ENCODE measurements around the gene GATB. TPM values are rescaled to one million over a fixed set of nuclear protein-coding genes. Genes with fewer than 3 reads are reported as not detected.

The GATB gene, protein sequence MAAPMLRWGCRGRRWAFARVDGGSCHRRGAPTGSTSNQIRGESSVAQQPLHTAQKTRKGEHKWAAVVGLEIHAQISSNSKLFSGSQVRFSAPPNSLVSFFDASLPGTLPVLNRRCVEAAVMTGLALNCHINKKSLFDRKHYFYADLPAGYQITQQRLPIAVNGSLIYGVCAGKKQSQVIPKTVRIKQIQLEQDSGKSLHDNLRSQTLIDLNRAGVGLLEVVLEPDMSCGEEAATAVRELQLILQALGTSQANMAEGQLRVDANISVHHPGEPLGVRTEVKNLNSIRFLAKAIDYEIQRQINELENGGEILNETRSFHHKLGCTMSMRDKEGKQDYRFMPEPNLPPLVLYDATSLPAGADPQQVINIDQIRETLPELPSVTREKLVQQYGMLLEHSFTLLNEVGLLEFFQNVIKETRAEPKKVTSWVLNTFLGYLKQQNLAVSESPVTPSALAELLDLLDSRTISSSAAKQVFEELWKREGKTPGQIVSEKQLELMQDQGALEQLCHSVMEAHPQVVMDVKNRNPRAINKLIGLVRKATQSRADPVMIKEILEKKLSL
- 17.9 and 22.9 TPM in 2 replicates for total RNA-seq (ENCODE audit: low replicate concordance)

DNA sequence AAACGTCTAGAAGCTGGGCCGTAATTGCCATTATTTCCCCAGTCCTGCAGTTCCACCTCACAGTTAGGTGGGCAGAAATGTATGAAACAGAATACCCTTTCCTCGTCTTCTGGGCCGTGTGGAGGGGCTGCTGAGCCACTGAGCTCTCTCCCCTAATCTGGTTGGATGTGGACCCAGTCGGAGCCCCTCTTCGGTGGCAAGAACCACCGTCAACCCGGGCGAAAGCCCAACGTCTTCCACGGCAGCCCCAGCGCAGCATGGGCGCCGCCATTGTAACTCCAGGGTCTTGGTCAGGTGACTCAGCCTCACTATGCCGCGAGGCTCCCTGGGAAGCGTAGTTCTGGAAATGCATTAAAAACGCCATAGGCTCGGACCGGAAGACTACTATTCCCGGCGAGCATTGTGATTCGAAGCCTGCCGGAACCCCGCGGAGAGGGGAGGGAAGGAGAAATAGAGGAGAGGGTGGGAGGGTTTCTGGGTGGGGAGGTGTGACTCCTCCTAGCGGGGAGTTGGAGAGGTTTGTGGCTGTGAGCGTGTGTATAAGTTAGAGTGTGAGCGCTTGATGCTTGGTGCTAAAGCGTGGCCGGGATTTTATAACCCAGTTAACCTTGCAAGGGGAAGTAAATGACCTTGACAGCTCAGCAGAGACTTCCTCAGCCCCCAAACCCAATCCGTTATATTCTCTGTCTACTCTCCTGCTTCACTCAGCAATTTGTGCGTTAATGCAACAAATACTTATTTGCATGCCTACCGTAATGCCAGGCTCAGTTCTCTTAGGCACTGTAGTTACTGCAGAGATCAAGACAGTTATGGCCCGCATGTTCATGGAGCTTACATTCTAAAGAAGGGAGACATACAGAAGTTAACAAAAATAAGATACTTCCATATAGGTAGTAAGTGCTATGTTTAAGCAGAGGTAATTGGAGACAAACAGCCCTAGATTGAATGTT lies at the start of gene GATB:
GATB (minus strand) TSS at position 296 of the 950 bp plus-strand sequence; CDS start at position 271, 25 bp downstream.
- Mint-ChIP-seq H3K27ac (peak within 1 kb of the TSS; percentile 98), H3K9me3 (no peaks in the 10 kb centered on the region), H3K4me1 (peaks cover 14% of the 10 kb centered on the region), H3K36me3 (no peaks in the 10 kb centered on the region), H3K27me3 (ENCODE audit: insufficient read depth, low read depth) (no peaks in the 10 kb centered on the region), H3K4me3 (peak within 1 kb of the TSS; percentile 100)
- Histone ChIP-seq H3K9ac (peak within 1 kb of the TSS; percentile 93), H3K36me3 (no peaks in the 10 kb centered on the region), H3K27ac (no peak within 1 kb of the TSS), H3K79me2 (ENCODE audit: low read depth) (peaks cover 7% of the 10 kb centered on the region), H3K9me3 (ENCODE audit: low read depth) (no peaks in the 10 kb centered on the region), H3F3A (ENCODE audit: low read depth) (no peaks in the 10 kb centered on the region), H3K4me1 (peaks cover 6% of the 10 kb centered on the region), H3K4me3 (peak within 1 kb of the TSS; percentile 97), H3K4me2 (peak within 1 kb of the TSS; percentile 93), H3K27me3 (no peaks in the 10 kb centered on the region), H4K20me1 (ENCODE audit: low read depth) (no peaks in the 10 kb centered on the region), H2AFZ (replicated peaks) (peak within 1 kb of the TSS; percentile 93)
- TF ChIP-seq CTCF (IDR thresholded peaks at IDR 0.05): peak; percentile 66
- TF ChIP-seq EZH2phosphoT487 (IDR thresholded peaks at IDR 0.05): no peak
- DNase-seq (ENCODE audit: low spot score): peak; percentile 99

- Mint-ChIP-seq H3K36me3 (no peaks in the 10 kb centered on the region), H3K4me3 (no peak overlapping the region), H3K9me3 (no peaks in the 10 kb centered on the region), H3K27me3 (ENCODE audit: insufficient read depth, low read depth) (no peaks in the 10 kb centered on the region), H3K27ac (no peak overlapping the region), H3K4me1 (no peaks in the 10 kb centered on the region)
- Histone ChIP-seq H3K79me2 (ENCODE audit: low read depth) (no peaks in the 10 kb centered on the region), H3K27me3 (no peaks in the 10 kb centered on the region), H2AFZ (replicated peaks) (no peak overlapping the region), H3K9ac (no peak overlapping the region), H3K4me1 (no peaks in the 10 kb centered on the region), H3K36me3 (no peaks in the 10 kb centered on the region), H3K9me3 (ENCODE audit: low read depth) (no peaks in the 10 kb centered on the region), H3K27ac (no peak overlapping the region), H3F3A (ENCODE audit: low read depth) (no peaks in the 10 kb centered on the region), H3K4me2 (no peak overlapping the region), H3K4me3 (no peak overlapping the region), H4K20me1 (ENCODE audit: low read depth) (no peaks in the 10 kb centered on the region)
- no peak for DNase-seq (ENCODE audit: low spot score)
- TF ChIP-seq CTCF (IDR thresholded peaks at IDR 0.05) (no peak), EZH2phosphoT487 (IDR thresholded peaks at IDR 0.05) (no peak), EZH2 (IDR thresholded peaks at IDR 0.05) (no peak)
These were observed 49.7 kb upstream of the GATB start for GRCh38 chr4:151810476-151810875.

- Histone ChIP-seq H3K27ac (no peak overlapping the region), H3K36me3 (no peaks in the 10 kb centered on the region), H3K27me3 (no peaks in the 10 kb centered on the region), H3K4me3 (no peak overlapping the region), H3K9me3 (ENCODE audit: low read depth) (no peaks in the 10 kb centered on the region), H2AFZ (replicated peaks) (no peak overlapping the region), H3F3A (ENCODE audit: low read depth) (no peaks in the 10 kb centered on the region), H3K4me1 (no peaks in the 10 kb centered on the region), H4K20me1 (ENCODE audit: low read depth) (no peaks in the 10 kb centered on the region), H3K9ac (no peak overlapping the region), H3K79me2 (ENCODE audit: low read depth) (no peaks in the 10 kb centered on the region), H3K4me2 (no peak overlapping the region)
- no peaks in the 10 kb centered on the region for H3K27me3 Mint-ChIP-seq (ENCODE audit: insufficient read depth, low read depth)
- no peaks in the 10 kb centered on the region for H3K9me3 Mint-ChIP-seq
- no peak overlapping the region for H3K4me3 Mint-ChIP-seq
- H3K4me1 Mint-ChIP-seq: no peaks in the 10 kb centered on the region
- H3K27ac Mint-ChIP-seq: no peak overlapping the region
- H3K36me3 Mint-ChIP-seq: no peaks in the 10 kb centered on the region
- no peak for DNase-seq (ENCODE audit: low spot score)
- TF ChIP-seq CTCF (IDR thresholded peaks at IDR 0.05) (no peak), EZH2phosphoT487 (IDR thresholded peaks at IDR 0.05) (no peak), EZH2 (IDR thresholded peaks at IDR 0.05) (no peak)
These were observed 48.9 kb upstream of the GATB start for GRCh38 chr4:151809716-151810115.
